ENCODE results near the gene JADE1.

- TF ChIP-seq ZBTB2 (IDR thresholded peaks at IDR 0.05): no peak
- no peak for TF ChIP-seq FOXM1 (IDR thresholded peaks at IDR 0.05; ENCODE audit: low read depth)
- TF ChIP-seq FOXM1 (CRISPR knock-in tag; IDR thresholded peaks at IDR 0.05; ENCODE audit: low read depth): no peak
- no peak for TF ChIP-seq GATA2 (CRISPR knock-in tag; IDR thresholded peaks at IDR 0.05)
- no peak for TF ChIP-seq ZNF384 (IDR thresholded peaks at IDR 0.05; ENCODE audit: low read depth, low read length)
- no peak for TF ChIP-seq ZBTB7A (IDR thresholded peaks at IDR 0.05; ENCODE audit: borderline replicate concordance, control insufficient read depth, low read depth, low read length)
- no peak for TF ChIP-seq ZNF639 (CRISPR knock-in tag; conservative IDR thresholded peaks at IDR 0.05 in 1 of 2, IDR thresholded peaks at IDR 0.05 in 1 of 2)
- TF ChIP-seq ELF1 (tag; IDR thresholded peaks at IDR 0.05): no peak
- TF ChIP-seq CTCF (IDR thresholded peaks at IDR 0.05 in 2 of 3, conservative IDR thresholded peaks at IDR 0.05 in 1 of 3; ENCODE audit: insufficient read depth in 2 of 3, low read depth in 1 of 3, low read length in 3 of 3): no peak
- TF ChIP-seq RBM34 (IDR thresholded peaks at IDR 0.05; ENCODE audit: borderline replicate concordance, insufficient read depth, low read length): no peak
- no peak for TF ChIP-seq PATZ1 (CRISPR knock-in tag; IDR thresholded peaks at IDR 0.05; ENCODE audit: borderline replicate concordance)
- no peak for TF ChIP-seq ZNF124 (CRISPR knock-in tag; IDR thresholded peaks at IDR 0.05)
Measured at GRCh38 chr4:128766781-128767180, 42.7 kb upstream of the JADE1 start.

Data from K562 (cell line).